LNCAP (cell line): ENCODE measurements around the gene GPRC5C.

Source experiments
- CTCF ChIP-seq: fragments of 450-650 bp; IDR thresholded peaks from 2 replicates; pipeline ENCODE4 v1.5.1; 2017; ENCODE audit warnings: mild to moderate bottlenecking

The GPRC5C gene

DNA sequence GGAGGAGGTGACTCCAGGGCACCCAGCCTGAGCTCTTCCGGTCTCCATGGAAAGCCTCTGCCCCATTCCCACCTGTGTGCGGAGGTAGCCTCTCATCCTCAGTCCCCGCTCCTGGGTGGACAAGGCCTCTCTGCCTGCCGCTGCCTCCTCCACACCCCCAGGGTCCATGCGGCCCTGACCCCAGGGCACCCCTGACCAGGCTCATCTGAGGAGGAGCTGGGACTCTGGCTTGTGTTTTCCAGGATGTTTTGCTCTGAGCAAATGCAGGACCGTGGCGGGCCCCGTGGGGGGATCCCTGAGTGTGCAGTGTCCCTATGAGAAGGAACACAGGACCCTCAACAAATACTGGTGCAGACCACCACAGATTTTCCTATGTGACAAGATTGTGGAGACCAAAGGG lies 41.4 kb downstream of the GPRC5C start:
- TF ChIP-seq CTCF = no peak

GRCh38 chr17:74474043-74474792 lies 42.3 kb downstream of the GPRC5C start:
- no peak for TF ChIP-seq CTCF

DNA sequence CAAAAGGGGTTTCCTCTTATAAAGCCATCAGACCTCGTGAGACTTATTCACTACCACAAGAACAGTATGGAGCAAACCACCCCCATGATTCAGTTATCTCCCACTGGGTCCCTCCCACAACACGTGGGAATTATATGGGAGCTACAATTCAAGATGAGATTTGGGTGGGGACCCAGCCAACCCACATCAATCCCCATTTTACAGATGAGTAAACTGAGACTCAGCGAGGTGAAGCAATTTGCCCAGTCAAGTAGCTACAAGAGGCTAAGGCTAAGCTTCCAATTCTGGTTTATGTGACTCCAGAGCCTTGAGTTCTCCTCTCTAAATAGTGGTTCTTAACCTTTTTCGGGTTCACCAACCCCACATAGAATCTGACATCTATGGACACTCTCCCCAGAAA lies 43.3 kb downstream of the GPRC5C start:
- TF ChIP-seq CTCF = no peak

DNA sequence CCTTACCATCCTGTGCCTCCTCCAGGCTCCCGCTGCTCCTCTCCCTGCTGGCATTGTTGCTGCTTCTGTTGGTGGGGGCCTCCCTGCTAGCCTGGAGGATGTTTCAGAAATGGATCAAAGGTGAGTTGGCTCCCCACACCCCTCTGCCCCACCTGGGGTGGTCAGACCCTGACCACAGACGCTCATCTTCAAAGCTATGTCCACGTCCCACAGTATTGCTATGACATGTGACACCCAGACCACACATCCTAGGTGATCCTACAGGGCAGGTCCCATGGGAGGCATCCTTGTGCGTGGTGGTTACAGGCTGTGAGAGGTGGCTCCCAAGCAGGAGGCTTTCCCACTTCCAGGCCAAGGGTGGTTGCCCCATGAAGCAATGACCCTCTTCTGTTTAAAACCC lies 45.5 kb downstream of the GPRC5C start:
- TF ChIP-seq CTCF = no peak

DNA sequence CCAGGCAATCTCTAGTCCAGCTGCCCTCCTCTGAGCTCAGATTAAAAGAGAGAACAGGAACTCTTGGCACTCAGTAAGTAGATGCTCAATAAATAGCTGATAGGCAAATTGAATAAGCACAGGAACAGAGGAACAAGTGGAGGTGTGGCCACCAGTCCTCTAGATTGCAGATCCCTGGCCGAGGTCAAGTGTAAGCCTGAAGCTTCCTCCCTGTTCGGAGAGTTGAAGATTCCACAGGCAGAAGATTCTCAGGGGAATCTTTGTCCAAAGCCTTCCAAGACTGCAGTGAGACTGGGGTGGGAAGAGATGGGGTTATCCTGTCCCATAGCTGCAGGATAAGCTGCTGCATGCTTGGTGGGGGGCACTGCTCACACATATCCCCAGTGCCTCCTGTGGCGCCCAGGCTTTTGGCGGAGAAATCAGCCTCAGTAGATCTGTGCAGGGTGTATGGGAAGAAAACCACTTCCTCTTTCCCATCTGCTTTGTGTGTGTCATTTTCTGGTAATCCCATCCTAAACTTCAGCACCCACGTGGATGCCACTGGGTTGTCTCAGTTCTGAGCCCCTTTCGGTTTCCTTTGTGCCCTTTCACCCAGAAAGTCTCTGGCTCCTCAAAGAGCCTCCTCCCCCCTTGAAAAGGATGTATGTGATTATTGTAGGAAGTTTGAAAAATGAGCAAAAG lies 46.7 kb downstream of the GPRC5C start:
- TF ChIP-seq CTCF = no peak

GRCh38 chr17:74480290-74480689 lies 48.4 kb downstream of the GPRC5C start:
- TF ChIP-seq CTCF = no peak

- TF ChIP-seq CTCF = no peak
Observed at GRCh38 chr17:74481621-74482020, 49.7 kb downstream of the GPRC5C start.
